ENCODE data around the gene FOXD2. TPM values are rescaled to one million over a fixed set of nuclear protein-coding genes. Genes with fewer than 3 reads are reported as not detected.

The FOXD2 gene
- total and polyA plus RNA-seq, 2 donors: 0.05 to 0.16 TPM

DNA sequence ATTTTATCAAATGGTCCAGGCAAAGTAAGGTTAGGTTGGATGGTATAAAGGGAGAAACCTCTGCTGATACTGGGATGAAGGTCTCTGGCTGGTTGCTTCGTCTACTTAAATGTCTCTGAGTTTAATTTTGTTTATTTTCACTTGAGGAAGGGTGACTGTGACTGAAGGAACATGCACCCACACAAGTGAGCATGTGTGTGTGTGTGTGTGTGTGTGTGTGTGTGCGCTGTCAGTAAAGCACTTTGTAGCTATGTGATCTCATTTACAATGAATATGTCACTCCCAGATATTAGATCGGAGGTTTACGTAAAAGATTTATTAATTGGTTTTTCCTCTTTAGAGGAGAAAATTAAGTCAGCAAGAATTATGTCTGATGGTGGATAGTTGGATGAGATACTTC is 4.4 kb downstream of the FOXD2 start:
- peaks cover 90 to 97% of the 10 kb centered on the region in 2 donors for H3K27me3 ChIP-seq (ENCODE audit: control insufficient read depth in 2 of 2, insufficient read depth in 1 of 2, low read length in 1 of 2)
- DNase-seq (ENCODE audit: low read depth in 6 of 9, low spot score in 9 of 9): no peak
- H3K9me3 ChIP-seq (ENCODE audit: control insufficient read depth in 2 of 2, insufficient read depth in 1 of 2, low read length in 1 of 2): peaks cover 4 to 5% of the 10 kb centered on the region in 2 donors
- peaks cover 3 to 18% of the 10 kb centered on the region in 2 donors for H3K4me1 ChIP-seq (ENCODE audit: control insufficient read depth in 2 of 2, insufficient read depth in 2 of 2, low read length in 2 of 2)
- H3K27ac ChIP-seq (ENCODE audit: low read depth in 1 of 2, low read length in 1 of 2): no peak overlapping the region
- no peaks in the 10 kb centered on the region for H3K36me3 ChIP-seq (ENCODE audit: control insufficient read depth in 2 of 2, insufficient read depth in 2 of 2, low read length in 1 of 2)
- WGBS: 86% methylated on average over 4 of the region's 4 CpGs
- no peak overlapping the region for H3K4me3 ChIP-seq (ENCODE audit: low read length in 2 of 2)

DNA sequence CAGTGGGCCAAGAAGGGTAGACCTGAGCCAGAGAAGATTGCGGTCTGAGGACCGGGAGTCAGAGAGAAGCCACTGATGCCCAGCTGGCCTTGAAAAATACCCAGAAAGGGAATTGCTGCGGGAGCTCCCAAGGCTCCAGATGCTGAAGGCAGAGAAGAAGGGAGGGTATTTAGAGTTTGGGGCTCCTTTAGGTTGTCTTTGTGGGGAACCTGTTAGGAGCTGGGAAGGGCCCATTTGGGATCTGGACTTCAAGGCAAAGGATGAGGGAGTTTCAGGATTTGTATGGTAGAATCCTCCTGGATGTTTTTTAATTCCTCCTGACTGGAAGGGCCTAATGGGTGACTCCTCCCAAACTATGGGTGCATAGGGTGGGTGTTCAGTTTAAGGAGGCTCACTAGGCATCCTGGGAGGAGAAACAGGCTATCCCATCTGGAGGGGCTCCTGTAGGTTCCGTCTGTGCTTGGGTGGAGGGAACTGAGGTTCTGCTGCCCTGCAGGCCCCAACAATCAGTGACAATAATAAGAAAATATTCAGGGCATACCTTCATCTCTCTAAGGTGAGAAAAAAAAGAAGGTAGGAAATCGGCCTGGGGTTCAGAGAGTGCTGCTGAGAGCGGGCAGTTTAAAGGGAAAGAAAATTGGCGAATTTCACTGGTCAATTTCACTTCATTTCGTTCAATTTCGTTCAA is 5.1 kb downstream of the FOXD2 start:
- no peak for DNase-seq (ENCODE audit: low read depth in 6 of 9, low spot score in 9 of 9)
- 27% methylated on average over 9 of the region's 9 CpGs for WGBS
- no peaks in the 10 kb centered on the region for H3K36me3 ChIP-seq (ENCODE audit: control insufficient read depth in 2 of 2, insufficient read depth in 2 of 2, low read length in 1 of 2)
- H3K27ac ChIP-seq (ENCODE audit: low read depth in 1 of 2, low read length in 1 of 2): no peak overlapping the region
- peaks cover 4 to 5% of the 10 kb centered on the region in 2 donors for H3K9me3 ChIP-seq (ENCODE audit: control insufficient read depth in 2 of 2, insufficient read depth in 1 of 2, low read length in 1 of 2)
- no peak overlapping the region for H3K4me3 ChIP-seq (ENCODE audit: low read length in 2 of 2)
- peaks cover 91 to 98% of the 10 kb centered on the region in 2 donors for H3K27me3 ChIP-seq (ENCODE audit: control insufficient read depth in 2 of 2, insufficient read depth in 1 of 2, low read length in 1 of 2)
- H3K4me1 ChIP-seq (ENCODE audit: control insufficient read depth in 2 of 2, insufficient read depth in 2 of 2, low read length in 2 of 2): peaks cover 2 to 18% of the 10 kb centered on the region in 2 donors

DNA sequence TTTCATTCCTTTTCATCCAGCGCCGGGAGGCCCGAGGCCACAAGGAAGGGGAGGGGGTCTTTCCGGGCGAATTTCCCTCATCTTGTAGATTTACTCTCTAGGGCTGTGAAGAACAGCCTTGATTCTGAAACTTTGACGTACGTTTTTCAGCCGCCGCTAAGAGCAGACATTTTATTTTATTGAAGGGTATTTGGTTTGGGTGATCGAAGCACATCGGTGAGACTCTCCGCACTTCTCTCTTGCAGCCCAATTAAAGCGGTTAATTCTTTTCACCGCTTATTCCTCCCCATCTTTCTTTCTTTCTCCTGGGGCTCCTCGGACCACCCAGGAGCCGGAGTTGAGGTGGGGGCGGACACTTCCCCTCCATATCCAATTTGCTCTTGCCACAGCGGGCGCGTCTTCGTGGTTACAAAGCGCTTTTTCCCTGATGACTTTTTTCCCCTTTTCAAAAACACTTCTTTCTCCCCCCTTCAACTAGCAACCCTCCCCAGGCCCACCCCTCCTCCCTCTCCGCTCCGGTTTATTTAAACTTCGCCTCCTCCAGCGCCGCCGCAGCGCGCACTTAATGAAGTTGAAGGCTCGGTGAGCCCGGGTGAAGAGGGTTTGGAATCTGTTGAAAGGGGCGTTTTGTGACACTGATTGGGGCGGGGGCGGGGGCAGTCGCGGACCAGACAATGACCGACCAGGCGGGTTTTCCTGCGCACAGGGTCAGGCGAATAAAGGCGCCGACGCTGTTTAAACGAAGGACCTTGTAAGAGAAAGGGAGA is 5.9 kb downstream of the FOXD2 start:
- H3K36me3 ChIP-seq (ENCODE audit: control insufficient read depth in 2 of 2, insufficient read depth in 2 of 2, low read length in 1 of 2): no peaks in the 10 kb centered on the region
- 8% methylated on average over 45 of the region's 45 CpGs for WGBS
- H3K4me3 ChIP-seq (ENCODE audit: low read length in 2 of 2): no peak overlapping the region
- peaks cover 90 to 98% of the 10 kb centered on the region in 2 donors for H3K27me3 ChIP-seq (ENCODE audit: control insufficient read depth in 2 of 2, insufficient read depth in 1 of 2, low read length in 1 of 2)
- H3K9me3 ChIP-seq (ENCODE audit: control insufficient read depth in 2 of 2, insufficient read depth in 1 of 2, low read length in 1 of 2): peaks cover 4 to 5% of the 10 kb centered on the region in 2 donors
- peaks cover 0 to 18% of the 10 kb centered on the region in 2 donors for H3K4me1 ChIP-seq (ENCODE audit: control insufficient read depth in 2 of 2, insufficient read depth in 2 of 2, low read length in 2 of 2)
- DNase-seq (ENCODE audit: low read depth in 6 of 9, low spot score in 9 of 9): no peak
- H3K27ac ChIP-seq (ENCODE audit: low read depth in 1 of 2, low read length in 1 of 2): no peak overlapping the region

DNA sequence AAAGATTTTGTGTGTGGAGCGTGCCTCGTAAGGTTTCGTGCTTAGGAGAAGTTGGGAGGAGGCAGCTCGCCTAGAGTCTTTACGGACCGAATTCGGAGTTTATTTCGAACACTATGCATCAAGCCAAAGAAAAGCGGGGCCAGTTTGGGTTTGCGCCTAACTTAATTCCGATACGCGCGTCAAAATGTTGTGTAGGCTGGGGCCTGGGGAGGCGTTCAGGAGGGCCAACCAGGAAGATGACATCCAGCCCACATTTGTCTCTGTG is 6.4 kb downstream of the FOXD2 start:
- Histone ChIP-seq H3K27ac (ENCODE audit: low read depth in 1 of 2, low read length in 1 of 2) (no peak overlapping the region), H3K4me3 (ENCODE audit: low read length in 2 of 2) (no peak overlapping the region), H3K36me3 (ENCODE audit: control insufficient read depth in 2 of 2, insufficient read depth in 2 of 2, low read length in 1 of 2) (no peaks in the 10 kb centered on the region), H3K9me3 (ENCODE audit: control insufficient read depth in 2 of 2, insufficient read depth in 1 of 2, low read length in 1 of 2) (peaks cover 4 to 5% of the 10 kb centered on the region in 2 donors), H3K4me1 (ENCODE audit: control insufficient read depth in 2 of 2, insufficient read depth in 2 of 2, low read length in 2 of 2) (peaks cover 0 to 18% of the 10 kb centered on the region in 2 donors), H3K27me3 (ENCODE audit: control insufficient read depth in 2 of 2, insufficient read depth in 1 of 2, low read length in 1 of 2) (peaks cover 88 to 99% of the 10 kb centered on the region in 2 donors)
- no peak for DNase-seq (ENCODE audit: low read depth in 6 of 9, low spot score in 9 of 9)
- WGBS: 11% methylated on average over 15 of the region's 15 CpGs

DNA sequence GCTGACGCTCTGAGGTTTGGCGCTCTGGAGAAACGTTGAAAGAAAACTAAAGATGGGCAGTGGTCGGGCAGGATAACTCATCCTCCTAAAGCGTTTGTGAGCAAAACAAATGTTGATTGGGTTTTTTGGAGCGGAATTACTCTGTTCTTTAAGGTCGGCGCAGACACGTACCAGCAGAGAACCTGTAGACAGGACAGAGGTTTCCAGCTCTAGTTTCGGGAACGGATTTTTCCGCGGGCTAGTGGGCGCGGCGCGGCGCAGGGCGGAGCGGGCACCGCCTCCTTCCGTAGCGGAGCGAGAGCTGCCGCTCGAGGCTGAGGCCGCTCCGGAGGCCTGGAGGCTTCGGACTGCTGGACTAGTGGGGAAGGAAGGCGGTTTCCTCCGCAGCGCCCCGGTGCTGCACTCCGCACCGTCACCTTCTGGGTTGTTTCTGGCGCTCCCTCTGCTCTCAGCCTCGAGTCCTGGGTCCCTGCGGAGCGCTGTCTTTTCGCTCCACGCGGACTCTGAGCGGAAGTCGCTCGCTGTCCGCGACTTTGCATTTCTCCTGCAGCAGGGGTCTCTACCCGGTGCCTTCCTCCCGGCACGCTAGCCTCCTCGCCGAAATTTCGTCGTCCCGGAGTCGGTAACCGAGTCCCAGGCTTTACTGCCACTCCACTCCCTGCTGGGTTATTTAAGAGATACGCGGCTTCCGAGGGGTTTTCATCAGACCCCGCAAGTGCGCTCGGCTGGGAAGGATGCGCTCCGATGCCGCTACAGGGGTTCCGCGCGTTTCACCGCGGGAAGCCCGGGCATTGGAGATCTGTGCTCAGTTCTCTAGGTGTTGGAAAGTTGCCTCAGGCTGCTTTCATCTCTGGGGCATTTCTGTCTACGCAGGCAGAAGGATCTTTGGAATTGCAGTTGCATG is 7.0 kb downstream of the FOXD2 start:
- peak in 2 of 9 donors; percentile 44 to 59 for DNase-seq (ENCODE audit: low read depth in 6 of 9, low spot score in 9 of 9)
- Histone ChIP-seq H3K4me3 (ENCODE audit: low read length in 2 of 2) (peak overlapping the region in 1 of 2 donors; percentile 46), H3K27ac (ENCODE audit: low read depth in 1 of 2, low read length in 1 of 2) (no peak overlapping the region), H3K36me3 (ENCODE audit: control insufficient read depth in 2 of 2, insufficient read depth in 2 of 2, low read length in 1 of 2) (no peaks in the 10 kb centered on the region), H3K9me3 (ENCODE audit: control insufficient read depth in 2 of 2, insufficient read depth in 1 of 2, low read length in 1 of 2) (peaks cover 4 to 5% of the 10 kb centered on the region in 2 donors), H3K27me3 (ENCODE audit: control insufficient read depth in 2 of 2, insufficient read depth in 1 of 2, low read length in 1 of 2) (peaks cover 88 to 99% of the 10 kb centered on the region in 2 donors), H3K4me1 (ENCODE audit: control insufficient read depth in 2 of 2, insufficient read depth in 2 of 2, low read length in 2 of 2) (peaks cover 0 to 15% of the 10 kb centered on the region in 2 donors)
- 4% methylated on average over 73 of the region's 73 CpGs for WGBS

DNA sequence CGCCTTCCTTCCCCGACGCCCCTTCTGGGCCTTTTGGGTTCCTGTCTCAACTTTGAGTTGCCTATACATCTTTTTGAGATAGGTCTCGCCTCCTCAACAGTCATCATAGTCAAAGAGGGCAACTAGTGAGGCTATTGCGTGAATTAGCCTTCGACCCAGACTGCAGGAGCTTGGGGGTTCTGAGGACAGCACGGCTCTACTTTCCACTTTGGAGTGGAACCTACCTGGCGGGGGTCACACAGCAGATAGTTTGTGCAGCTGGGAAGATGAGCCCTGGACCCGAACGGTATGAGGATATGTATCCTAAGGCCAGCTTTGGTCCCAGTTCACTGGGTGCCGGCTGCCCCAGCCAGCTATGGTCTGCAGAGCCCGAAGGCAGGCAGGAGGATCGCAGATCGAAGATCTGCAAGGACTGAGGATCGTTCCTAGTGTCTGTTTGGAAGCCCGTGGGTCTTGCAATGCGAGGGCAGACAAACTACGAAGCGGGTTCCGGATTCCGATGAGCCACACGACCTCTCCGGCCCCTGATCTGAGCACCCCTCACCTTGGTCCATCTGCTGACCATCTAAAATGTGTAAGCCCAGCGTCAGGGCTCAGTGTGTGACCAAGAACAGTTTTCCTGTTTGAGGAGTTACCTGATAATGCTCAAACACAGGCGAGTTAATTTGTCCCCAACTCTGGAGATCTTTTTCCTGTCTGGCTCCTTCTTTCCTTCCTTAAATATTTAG is 8.1 kb downstream of the FOXD2 start:
- DNase-seq (ENCODE audit: low read depth in 6 of 9, low spot score in 9 of 9): no peak
- no peaks in the 10 kb centered on the region for H3K36me3 ChIP-seq (ENCODE audit: control insufficient read depth in 2 of 2, insufficient read depth in 2 of 2, low read length in 1 of 2)
- 9% methylated on average over 25 of the region's 25 CpGs for WGBS

DNA sequence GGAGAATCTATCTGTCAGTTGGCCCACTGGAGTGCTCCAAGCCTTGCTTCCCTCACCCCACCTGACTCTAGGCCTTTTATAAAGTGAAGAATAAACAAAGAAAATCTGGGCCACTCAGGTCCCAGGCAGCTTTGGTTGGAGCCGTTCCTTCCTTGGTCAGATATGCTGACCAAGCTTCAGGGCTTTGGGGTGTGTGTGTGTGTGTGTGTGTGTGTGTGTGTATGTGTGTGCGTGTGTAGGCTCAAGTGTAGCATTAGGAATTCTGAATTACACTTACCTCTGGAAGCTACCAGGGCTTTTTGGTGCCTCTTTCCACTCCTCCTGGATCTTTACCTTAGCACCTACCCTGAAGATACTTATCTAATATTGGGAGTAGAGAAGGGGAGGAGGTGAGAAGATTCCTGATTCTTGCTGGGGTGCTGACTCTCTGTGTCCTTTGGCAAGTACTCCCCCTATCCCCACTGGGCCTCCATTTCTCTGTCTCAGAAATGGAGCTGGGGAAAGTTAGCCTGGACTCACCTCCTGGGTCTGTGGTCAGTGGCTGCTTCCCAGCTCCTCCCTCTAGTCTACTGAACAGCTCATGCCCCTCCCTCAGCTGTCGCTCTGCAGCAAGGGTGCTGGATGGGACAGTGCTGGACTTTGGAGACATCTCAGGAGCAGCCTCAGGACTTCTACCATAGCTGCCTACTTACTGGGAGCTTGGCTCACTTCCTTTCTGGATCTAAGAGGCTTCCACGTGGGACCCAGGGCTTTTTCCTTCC is 10.8 kb downstream of the FOXD2 start:
- H3K27me3 ChIP-seq (ENCODE audit: control insufficient read depth in 2 of 2, insufficient read depth in 1 of 2, low read length in 1 of 2): peaks cover 68 to 94% of the 10 kb centered on the region in 2 donors
- 25% methylated on average over 4 of the region's 4 CpGs for WGBS
- DNase-seq (ENCODE audit: low read depth in 6 of 9, low spot score in 9 of 9): no peak
- H3K27ac ChIP-seq (ENCODE audit: low read depth in 1 of 2, low read length in 1 of 2): no peak overlapping the region
- peaks cover 0 to 15% of the 10 kb centered on the region in 2 donors for H3K4me1 ChIP-seq (ENCODE audit: control insufficient read depth in 2 of 2, insufficient read depth in 2 of 2, low read length in 2 of 2)
- H3K9me3 ChIP-seq (ENCODE audit: control insufficient read depth in 2 of 2, insufficient read depth in 1 of 2, low read length in 1 of 2): peaks cover 4 to 5% of the 10 kb centered on the region in 2 donors
- no peaks in the 10 kb centered on the region for H3K36me3 ChIP-seq (ENCODE audit: control insufficient read depth in 2 of 2, insufficient read depth in 2 of 2, low read length in 1 of 2)
- no peak overlapping the region for H3K4me3 ChIP-seq (ENCODE audit: low read length in 2 of 2)

More for the DNA sequence above, 8.1 kb downstream of the FOXD2 start:
- H3K4me1 ChIP-seq (ENCODE audit: control insufficient read depth in 2 of 2, insufficient read depth in 2 of 2, low read length in 2 of 2): peaks cover 0 to 15% of the 10 kb centered on the region in 2 donors
- H3K9me3 ChIP-seq (ENCODE audit: control insufficient read depth in 2 of 2, insufficient read depth in 1 of 2, low read length in 1 of 2): peaks cover 4 to 5% of the 10 kb centered on the region in 2 donors
- peaks cover 88 to 99% of the 10 kb centered on the region in 2 donors for H3K27me3 ChIP-seq (ENCODE audit: control insufficient read depth in 2 of 2, insufficient read depth in 1 of 2, low read length in 1 of 2)
- H3K4me3 ChIP-seq (ENCODE audit: low read length in 2 of 2): no peak overlapping the region
- H3K27ac ChIP-seq (ENCODE audit: low read depth in 1 of 2, low read length in 1 of 2): no peak overlapping the region

Data from thymus (tissue), 11 donors.